HG03097 (cell line): ENCODE data around the gene PIEZO1.

Source experiments
- ATAC-seq: cut with Tn5 transposase; IDR thresholded peaks from one replicate; pipeline ENCODE4 v1.9.1; 2021; ENCODE audit not compliant: unreplicated experiment, low FRiP score

Gene PIEZO1

DNA sequence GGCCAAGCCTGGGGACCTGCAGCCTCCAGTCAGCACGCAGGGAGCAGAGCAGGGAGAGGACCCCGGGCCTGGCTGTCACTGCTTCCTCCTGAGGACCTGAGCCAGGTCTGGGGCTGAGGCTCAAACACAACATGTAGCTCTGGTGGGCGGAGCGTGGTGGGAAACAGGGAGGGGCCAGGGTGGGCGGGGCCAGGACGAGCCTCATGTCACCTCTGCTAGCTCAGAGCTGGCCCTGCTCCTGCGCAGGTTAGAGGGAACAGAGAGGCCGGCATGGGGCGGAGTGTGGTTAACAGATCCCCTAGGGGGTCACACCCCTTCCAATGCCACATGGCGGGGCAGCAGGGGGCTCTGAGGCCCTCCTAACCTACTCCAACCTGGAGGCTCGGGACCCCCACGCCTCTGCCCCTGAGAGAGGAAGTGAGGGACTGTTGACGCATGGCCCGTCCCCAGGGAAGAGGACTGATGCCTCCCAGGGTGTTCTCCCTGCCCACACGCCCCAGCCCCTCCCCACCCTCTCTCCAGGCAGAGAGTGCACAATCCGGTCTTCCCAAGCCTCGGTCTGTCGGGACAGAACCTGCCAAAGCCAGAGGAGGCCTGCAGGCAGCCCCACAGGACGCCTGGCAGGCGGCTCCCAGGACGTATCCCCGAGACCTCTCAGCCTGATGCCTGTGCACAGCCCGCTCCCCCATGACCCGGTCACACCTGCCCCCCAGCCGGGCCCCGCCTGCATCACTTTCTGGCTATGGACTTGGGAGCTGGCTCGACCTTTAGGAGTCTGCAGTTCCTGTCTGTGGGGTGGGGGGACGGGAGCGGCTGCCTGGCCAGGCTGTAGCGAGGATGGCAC, 15.2 kb downstream of the PIEZO1 start:
- ATAC-seq: no peak

DNA sequence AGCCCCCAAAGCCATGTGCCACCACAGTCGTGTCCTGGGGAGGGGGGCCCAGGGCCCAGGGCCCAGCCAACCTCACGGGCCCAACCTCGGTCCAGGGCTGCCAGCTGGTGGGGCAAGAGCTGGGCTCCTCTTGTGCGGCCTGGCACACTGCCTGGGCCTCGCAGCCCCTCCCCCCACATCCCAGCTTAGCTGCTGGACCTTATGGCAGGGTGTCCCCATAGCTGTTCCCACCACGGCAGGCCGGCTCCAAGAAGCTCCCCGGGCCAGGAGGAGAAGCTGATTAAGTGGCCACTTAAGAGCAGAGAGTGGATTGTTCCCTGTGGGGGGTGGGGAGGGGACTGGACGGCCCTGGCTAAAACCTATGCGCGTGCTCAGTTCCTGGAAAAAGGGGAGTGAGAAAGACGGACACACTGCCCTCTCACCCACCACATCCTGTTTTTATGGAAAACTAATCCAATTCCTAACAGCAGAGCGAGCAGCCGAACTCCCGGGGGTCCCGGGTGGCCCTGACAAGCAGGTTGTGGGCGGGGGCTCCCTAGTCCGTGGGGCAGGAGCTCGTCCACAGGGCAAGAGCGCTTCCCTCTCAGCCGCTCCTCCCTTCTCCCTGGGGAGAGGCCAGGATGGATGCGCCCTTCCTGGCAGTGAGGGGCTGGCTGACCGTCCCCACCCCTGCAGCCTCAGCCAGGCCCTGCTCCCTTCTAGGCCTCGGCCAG, 16.8 kb downstream of the PIEZO1 start:
- ATAC-seq: no peak

DNA sequence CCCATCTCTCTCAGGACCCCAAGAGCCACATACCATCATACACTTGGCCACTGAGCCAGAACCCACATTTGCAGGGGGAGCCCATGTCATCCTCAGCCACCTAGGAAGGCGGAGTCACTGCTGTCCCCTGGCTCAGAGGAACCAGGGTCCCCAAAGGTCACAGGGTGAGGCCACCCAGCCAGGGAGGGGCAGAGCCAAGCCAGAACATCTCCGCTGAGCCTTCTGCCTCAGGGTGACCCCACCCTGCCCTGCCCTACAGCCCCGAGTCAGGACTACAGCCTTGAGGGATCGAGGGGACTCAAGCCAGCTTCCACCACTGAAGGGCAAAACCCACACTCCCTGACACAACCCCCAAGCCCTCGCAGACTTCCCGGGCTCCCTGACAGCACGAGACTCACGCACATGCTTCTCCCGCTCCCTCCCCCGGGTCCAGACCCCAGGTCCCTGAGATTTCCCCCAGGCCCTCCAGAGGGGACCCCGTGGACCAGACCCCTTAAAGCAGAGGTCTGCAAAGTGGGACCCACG, 17.4 kb downstream of the PIEZO1 start:
- no peak for ATAC-seq

DNA sequence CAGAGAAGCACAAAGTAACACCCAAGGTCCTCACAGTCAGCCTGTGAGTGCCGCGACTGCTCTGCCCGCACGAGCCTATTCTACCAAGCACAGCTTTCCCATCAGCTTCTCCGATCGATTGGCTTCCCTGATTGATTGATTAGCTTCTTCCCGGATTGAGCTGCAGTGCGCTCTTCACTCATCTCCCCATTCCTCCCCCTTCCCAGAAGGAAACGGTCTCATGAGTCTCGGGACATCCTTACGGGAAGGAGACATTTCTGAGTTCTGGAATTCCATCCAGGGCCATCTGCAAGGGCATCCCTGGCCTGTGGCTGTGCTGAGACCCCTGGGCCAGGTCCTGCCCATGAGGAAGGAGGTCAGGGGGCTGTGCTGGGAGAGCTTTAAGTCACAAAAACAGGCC, 18.0 kb downstream of the PIEZO1 start:
- ATAC-seq: no peak

DNA sequence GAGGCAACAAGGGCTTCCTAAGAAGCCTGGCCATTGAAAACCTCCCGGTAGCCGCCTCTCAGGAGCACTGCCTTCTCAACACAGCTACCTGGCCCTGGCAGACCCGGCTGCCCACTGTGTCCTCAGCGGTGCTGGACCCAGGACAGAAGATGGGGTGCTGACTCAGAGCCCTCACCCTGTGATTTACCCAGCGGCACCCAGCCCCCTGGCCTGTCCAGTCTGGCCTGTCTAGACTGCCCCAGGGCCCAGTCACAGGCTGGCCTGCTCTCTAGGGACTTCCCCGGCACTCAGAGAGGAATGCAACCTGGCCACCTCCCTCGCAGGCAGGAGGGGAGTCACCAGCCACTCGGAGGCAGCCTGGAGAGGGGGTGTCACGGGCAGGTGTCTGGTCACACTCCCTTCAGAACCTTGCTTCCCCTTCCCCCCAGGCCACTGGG, 20.1 kb downstream of the PIEZO1 start:
- ATAC-seq: no peak

DNA sequence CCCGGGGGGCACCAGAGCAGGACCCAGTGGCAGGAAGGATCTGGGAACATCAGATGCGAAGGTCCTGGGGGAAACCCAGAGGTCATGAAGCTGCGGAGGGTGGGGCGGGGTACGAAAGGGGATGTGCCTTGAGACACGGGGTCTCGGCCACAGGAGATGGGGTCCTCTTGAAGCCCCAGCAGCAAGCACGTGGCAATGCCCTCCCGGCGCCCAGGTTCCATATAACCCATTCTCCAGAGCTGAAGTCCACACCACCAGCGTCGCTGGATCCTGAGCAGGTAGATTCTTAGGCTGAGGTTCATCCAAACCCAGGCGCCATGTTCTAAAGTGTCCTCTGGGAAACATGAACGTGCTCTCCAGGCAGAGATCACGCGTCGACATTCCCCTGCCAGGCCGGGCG, 20.9 kb downstream of the PIEZO1 start:
- no peak for ATAC-seq

DNA sequence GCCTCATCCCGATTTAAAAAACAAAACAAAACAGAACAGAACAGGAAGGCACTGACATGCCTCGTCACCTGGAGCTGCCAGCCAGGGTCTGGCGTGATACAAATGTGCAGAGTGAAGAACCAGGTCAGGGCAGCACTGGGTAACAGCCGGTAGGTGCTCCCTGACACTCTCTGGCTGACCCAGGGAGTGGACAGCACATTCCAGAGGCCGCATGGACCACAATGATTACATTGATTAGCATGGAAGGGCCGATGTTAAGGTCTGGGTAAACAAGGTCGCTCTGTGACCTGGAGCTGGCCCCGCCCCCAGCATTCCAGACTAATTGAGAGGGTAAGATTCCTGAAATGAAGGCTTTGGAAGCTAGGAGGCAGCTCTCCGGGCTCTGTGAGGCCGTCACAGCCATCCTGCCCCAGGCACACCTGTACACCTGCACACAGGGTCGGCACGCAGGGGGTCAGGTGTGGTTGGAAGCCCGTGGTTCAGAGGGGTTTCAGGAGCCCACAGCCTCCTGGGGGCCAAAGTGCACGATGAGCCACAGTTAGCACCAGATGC, 21.4 kb downstream of the PIEZO1 start:
- no peak for ATAC-seq

DNA sequence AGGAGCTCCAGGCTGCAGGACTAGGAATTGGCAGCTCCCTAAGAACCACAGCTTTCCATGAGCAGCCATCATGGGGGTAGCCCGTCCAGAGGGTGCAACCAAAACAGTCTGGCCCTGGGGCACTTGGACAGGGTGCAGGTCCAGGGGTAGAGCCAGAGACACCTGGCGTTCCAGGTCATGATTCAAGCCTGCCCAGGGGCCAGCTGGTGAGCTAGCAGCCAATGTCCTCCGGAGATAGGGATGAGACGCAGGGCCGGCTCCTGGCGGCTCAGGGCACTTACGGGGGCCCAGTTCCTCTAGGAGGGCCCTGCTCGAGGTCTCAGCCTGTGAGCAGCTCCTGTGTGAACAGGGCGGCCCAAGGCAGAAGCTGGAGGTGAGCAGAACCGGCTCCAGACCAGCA, 22.1 kb downstream of the PIEZO1 start:
- no peak for ATAC-seq

DNA sequence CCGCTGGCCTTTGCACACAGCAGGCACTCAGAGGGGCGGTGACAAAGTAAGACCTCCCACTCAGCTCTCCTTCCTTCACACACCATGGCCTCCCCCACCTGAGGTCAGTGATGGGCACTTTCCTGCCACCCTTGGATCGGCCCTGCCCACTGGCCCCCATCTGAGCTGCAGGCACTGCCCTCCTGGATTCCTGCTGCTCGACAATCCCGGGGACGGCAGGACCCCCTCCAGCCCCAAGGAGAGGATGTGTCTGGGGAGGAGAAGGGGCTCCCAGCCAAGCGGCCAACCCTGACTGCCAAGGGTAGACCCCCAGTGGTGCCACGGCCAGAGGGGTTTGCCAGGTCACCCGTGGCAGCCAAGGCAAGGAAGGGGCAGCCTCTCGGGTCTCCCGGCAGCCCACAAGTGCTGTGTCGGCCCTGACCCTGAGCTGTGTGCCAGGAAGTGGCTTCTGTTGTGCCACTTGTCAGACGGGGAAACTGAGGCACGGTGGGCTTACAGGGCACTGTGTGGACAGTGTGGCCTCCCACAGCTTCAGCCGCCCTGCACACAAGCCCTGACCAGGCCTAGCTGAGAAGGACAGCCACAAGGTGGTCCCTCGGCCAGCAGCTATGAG, 22.7 kb downstream of the PIEZO1 start:
- ATAC-seq: no peak

DNA sequence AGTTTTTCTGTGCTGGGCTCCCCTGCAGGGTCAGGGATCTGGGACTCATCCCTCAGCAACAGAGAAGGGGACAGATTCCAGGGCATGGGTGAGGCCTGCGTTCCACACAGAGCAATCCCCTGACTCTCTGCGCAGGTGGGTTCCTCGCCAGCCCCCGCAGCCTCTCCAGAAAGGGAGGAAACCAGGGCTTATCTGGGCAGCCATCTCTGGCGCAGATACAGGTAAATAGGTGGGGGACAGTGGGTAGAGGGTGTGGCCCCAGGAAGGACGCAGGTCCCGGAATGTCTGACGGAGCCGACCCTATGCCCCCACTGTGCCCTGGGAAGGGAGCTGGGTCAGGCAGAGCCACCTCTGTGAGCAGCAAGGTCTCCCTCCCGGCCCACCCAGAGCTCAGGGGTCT, 23.2 kb downstream of the PIEZO1 start:
- no peak for ATAC-seq

DNA sequence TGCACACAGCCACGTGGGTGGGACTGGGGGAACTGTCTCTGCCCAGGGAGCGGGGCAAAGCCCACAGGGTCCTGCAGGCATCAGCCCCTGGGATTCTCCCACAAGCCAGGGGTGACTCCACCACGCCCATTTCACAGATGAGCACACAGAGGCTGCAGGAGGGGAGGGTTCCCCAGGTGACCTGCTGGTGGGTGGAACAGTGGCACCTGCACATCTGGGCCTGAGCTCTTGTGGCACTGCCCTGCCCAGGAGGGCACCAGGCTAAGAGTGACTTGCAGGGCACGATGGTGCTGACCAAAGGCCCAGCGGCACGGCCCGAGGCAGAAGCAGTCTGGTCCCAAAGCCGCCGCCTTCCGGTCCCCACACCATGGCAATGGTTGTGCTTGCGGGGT, 23.9 kb downstream of the PIEZO1 start:
- ATAC-seq: no peak

DNA sequence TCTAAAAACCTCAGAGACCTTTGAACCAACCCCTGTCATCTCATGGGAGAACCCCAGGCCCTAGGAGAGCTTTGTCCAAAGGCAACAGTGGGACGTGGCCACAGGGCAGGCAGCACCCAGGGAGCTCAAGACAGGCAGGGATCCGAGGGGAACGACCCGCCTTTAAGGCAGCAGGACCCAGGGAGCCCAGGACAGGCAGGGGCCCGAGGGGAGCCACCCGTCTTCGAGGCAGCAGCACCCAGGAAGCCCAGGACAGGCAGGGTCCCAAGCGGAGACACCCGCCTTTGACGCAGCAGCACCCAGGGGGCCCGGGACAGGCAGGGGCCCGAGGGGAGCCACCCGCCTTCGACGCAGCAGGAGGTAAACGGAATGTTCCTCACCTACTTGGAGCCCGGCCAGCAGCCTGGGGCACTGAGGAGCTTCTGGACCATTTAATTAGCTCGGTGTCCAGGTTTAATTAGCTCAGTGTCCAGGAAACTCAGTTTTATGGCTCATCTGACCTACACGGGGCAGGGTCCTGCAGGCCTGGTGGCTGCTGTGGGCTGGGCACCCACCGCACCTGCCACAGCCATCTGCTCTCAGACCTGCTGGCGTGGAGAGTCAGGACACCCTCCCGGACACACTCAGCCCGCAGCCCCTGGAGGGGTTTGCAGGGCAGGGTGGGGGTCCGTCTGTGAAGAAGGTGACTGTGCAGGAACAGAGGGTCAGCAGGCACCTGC, 24.4 kb downstream of the PIEZO1 start:
- no peak for ATAC-seq

DNA sequence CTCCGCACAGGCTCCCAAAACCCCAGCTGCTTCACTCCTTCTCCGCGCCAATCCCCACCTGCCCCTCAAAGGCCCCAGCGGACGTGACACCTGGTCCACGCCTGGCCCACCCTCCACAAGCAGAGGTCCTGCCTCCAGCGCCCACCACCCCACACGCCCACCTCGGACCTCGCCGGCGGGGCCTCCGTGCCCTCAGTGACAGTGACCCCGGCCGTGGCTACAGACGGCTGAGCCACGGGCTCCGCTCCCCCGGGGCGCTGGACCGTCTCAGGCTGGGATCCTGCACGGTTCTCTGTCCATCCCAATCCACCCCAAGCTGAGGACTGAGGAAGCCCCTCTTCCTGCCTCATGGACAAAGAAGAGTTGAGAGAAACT, 25.1 kb downstream of the PIEZO1 start:
- ATAC-seq: no peak

DNA sequence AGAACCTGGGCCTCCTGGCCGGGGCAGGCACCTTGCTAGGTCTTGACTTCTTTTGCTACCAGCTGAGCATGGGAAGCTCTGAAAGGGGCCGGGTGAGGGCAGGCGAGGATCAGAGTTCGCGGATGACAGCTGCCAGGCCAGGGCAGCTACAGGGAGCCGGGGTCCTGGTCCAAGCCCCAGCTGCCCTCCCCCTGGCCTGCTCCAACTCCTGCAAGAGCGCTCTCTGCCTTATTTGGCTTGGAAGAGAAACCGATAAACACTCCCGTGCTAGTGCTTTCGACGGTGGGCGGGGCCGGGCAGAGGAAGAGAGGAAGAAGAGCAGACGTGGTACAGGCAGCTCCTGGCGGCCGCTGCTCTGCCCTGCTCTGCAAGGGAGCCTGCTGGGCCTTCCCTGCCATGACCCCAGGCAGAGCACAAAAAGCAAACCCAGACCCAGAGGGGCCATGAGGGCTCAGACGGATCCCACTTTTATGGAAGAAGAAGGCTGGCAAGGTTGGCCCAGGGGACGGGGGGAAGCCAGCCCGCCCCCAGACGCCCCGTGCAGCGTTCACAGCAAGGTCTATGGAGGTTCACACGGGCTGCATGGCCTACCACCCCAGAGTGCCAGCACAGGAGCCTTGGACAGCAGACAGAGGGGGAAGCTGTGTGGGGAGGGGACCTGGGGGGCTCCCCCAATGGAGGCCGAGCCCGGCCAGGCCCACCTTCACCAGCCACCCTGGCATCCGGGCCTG, 25.6 kb downstream of the PIEZO1 start:
- no peak for ATAC-seq

DNA sequence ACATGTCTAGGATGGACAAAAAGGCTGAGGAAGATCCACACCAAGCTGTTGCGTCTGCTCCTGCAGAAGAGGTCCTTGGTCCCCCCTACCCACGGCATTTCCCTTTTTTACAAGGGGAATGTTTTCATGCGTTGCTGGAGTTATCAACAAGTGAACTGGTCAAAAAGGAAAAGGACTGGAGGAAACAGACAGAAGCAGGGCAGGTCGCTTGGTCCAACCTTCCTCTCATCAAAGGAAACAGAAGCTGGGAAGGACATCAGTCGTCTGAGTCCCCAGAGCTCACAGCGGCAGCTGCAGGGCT, 26.1 kb downstream of the PIEZO1 start:
- ATAC-seq: no peak

DNA sequence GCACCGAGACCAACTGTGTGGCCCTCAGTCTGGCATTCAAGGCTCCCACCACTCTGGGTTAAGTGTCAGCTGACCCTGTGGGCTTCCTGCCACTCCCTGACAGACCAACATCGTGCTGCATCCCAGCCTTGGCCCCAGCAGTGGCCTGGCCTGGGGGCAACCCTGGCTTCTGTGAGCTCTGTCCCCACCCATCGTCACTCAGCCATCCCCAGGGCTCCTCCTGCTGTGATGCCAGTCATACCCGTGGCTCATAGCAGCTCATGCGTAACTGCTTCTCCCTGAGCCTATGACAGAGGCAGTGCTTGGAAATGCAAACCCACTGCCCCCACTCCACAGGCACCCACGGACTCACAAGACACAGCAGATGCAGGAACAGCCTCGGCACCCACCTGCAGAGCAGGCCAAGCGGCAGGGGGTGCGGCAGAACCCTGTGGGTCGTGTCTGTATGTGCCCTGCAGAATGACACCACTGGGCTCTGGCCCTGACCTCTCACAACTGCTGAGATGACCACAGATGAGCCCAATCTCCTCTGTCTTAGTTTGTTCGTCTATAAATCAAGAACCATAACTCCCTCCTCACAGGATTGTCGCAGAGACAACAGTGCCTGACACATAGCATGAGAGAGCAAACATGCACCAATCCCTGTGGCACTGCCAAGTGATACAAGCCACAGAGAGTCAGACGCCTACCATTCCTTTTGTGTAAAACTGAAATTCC, 26.6 kb downstream of the PIEZO1 start:
- ATAC-seq: no peak

DNA sequence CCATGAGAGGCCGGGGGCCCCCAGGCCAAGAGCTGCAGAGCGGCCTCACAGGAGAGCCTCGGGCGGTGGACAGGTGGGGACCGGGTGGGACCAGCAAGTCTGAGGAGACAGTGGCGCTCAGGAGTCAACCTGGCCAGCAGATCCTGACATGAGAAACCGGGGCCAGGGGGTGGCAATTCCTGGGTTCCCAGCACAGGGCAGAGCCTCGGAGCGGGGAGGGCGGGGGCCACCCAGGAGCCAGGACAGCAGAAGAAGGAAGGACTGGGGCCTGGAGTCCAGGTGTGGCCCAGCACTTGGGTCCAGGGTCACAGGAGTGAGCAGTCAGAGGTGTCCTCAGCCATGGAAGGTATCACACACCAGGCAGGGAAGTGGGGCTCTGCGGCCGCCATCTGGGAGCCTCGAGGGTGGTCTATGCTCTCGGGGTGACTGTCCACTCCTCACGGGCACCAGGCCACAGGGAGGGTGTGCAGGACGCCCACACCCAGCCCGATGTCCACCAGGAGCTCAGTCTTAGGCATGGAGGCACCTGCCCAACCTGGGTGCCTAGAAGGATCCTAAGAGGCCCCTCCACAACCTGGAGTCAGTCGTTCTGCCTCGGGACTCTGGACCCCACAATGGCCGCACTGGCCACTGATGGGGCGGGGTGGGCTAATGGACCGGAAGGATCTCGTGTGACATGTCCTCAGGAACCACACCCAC, 29.1 kb downstream of the PIEZO1 start:
- no peak for ATAC-seq

DNA sequence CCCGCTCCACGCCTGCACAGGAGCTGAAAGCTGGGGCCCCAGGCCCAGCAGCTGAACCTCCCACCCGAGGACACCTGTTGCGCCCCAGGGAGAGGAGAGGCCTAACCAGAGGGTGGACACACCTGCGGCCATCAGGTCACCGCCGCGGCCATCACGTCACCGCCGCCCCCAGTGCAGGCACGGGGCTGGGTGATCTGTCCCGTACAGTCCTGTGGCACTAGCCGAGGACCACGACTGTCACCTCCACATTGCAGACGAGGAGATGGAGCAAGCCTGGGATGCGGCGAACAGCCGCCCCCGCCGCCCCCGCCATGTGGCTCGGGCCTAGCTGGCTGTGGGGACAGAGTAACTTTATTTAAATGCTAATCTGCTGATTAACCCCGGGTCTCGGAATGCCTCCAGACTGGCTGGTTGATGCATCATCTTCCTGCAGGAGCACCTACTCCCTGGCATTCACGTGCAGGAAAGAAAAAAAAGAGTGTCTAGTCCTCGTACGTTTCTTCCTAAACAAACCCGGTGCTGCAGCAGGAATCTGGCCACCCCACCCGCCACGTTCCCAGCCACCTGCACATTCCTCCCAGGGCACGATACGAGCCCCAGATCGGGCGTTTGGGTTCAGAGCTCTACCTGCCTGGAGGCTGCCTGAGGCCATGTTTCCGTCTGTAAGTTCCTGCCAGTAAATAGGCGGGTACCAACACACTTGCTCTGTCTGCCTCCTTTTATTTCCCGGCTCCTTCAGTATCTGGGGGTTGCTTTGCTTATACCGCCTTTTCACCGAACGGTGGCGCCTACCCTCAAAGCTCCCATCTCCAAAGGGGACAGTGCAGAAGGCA, 29.9 kb downstream of the PIEZO1 start:
- no peak for ATAC-seq
